Breast epithelium (tissue), 3 donors: ENCODE measurements around the gene SSRP1.

Source experiments
- POLR2A ChIP-seq: fragments of 450-650 bp; IDR thresholded peaks from one replicate; pipeline ENCODE4 v1.6.1; 2016; ENCODE audit warnings: antibody characterized with exemption, mild to moderate bottlenecking, moderate library complexity
- POLR2AphosphoS5 ChIP-seq, 3 donors: sonication (generic); formaldehyde crosslinking; IDR thresholded peaks; one replicate each; pipeline ENCODE4 v1.6.1; 2017; ENCODE audit warnings: antibody characterized with exemption in 3 of 3
- TF ChIP-seq, protein P1 (sequence below), 3 donors: fragments of 450-650 bp; IDR thresholded peaks; one replicate each; pipeline ENCODE4 v1.5.1; 2016 to 2017; ENCODE audit warnings: antibody characterized with exemption in 3 of 3, mild to moderate bottlenecking in 3 of 3, moderate library complexity in 3 of 3

DNA sequence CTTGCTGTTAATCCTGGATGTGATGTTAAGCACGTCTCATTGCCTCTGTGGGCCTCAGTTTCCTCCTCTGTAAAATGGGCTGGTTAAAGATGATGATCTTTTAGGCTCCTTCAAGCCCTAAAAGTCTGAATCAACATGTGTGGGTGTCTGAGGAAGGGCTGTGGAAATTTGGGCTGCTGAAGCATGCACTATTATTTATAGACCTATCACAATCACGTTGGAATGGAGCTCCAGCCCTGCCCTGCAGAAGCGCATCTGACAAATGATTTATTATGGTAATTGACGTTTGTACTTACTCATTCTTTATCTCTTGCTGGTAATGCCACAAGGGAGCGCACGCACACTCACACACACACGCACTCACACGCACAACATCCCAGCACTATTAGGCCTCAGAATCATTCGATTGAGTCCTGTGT, 22.9 kb upstream of the SSRP1 start:
- TF ChIP-seq, protein P1, sequence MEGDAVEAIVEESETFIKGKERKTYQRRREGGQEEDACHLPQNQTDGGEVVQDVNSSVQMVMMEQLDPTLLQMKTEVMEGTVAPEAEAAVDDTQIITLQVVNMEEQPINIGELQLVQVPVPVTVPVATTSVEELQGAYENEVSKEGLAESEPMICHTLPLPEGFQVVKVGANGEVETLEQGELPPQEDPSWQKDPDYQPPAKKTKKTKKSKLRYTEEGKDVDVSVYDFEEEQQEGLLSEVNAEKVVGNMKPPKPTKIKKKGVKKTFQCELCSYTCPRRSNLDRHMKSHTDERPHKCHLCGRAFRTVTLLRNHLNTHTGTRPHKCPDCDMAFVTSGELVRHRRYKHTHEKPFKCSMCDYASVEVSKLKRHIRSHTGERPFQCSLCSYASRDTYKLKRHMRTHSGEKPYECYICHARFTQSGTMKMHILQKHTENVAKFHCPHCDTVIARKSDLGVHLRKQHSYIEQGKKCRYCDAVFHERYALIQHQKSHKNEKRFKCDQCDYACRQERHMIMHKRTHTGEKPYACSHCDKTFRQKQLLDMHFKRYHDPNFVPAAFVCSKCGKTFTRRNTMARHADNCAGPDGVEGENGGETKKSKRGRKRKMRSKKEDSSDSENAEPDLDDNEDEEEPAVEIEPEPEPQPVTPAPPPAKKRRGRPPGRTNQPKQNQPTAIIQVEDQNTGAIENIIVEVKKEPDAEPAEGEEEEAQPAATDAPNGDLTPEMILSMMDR (IDR thresholded peaks at IDR 0.05) = no peak
- no peak for TF ChIP-seq POLR2AphosphoS5 (IDR thresholded peaks at IDR 0.05)
- TF ChIP-seq POLR2A = no peak
